Fibroblast of skin of left biceps (primary cell): ENCODE data around the gene GJA5.

ENCODE experiments used
- DNase-seq, 2 experiments: peaks; one replicate each; pipeline ENCODE4 v3.0.0-alpha.2; 2013; ENCODE audit warnings: low read depth in 2 of 2

Gene GJA5

GRCh38 chr1:147729315-147729714, 31.1 kb downstream of the GJA5 start:
- no peak for DNase-seq

GRCh38 chr1:147726168-147726567, 34.2 kb downstream of the GJA5 start:
- DNase-seq = no peak

GRCh38 chr1:147725685-147726084, 34.7 kb downstream of the GJA5 start:
- DNase-seq = no peak

DNA sequence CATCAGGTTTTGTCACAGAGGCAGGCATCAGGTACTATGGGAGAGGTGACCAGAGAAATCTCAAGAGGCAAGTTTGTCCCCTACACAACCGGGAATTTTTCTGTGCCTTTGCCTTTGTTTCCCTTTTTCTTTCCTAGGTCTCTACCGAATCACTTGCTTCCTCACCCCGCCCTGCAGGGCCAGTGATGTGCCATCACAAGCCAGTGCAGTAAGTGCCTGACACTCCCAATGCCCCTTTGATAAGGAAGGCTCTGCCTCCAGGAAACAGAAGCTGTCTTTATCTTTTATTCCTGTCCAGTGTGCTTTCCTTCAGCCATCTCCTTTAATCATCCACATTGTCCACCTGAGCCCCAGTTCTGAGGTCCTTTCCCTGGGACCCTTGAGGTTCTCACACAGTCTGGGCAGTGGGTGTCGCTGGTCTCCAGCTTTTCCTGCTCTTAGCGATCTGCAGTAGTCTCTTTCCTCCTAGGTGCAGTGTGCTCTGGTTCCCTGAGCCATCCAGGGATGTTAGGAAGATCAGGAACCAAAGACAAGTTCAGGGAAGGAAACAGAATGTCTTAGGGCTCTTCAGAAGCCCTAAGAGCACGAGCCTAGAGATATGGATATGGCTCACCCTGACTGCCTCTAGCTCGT, 36.6 kb downstream of the GJA5 start:
- DNase-seq = no peak

DNA sequence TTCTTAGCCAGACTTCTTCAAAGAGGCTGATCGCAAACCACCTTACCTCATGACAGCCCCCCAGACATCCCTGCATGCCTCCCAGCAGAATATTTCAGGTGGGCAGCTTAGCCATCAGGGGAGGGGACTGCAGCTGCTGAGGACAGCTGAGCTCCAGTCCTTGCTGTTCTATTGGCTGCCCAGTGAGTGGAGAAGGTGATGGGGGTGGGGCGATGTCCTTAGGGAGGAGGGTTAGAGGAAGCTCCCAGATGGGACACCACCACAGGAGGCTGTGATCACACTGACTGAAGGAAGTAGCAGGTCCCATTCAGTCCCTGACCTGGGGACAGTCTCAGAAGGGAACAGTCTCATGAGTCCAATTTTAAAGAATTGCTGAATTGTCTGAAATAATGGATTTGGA, 38.3 kb downstream of the GJA5 start:
- no peak for DNase-seq

- no peak for DNase-seq
These were observed 38.7 kb downstream of the GJA5 start for GRCh38 chr1:147721716-147722115.

- no peak for DNase-seq
These were observed 39.8 kb downstream of the GJA5 start for GRCh38 chr1:147720557-147720956.

DNA sequence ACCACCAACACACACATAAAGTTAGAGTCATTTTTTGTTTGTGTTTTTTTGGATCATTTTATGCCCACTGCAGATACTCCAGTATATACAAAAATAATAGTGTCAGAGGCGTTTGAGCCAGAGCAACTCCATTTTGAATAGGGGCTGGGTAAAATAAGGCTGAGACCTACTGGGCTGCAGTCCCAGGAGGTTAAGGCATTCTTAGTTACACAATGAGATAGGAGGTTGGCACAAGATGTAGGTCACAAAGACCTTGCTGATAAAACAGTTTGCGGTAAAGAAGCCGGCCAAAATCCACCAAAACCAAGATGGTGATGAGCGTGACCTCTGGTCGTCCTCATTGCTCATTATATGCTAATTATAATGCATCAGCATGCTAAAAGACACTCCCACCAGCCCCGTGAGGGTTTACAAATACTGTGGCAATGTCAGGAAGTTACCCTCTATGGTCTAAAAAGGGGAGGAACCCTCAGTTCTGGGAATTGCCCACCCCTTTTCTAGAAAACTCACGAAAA, 40.6 kb downstream of the GJA5 start:
- no peak for DNase-seq

- no peak for DNase-seq
These were observed 41.2 kb downstream of the GJA5 start for GRCh38 chr1:147719029-147719698.

- no peak for DNase-seq
These were observed 42.7 kb downstream of the GJA5 start for GRCh38 chr1:147717706-147718097.

GRCh38 chr1:147717051-147717705, 43.2 kb downstream of the GJA5 start:
- no peak for DNase-seq

GRCh38 chr1:147712605-147713004, 47.8 kb downstream of the GJA5 start:
- no peak for DNase-seq
